H1 (cell line): ENCODE data around the gene GPATCH4. TPM values are rescaled to one million over a fixed set of nuclear protein-coding genes. Genes with fewer than 3 reads are reported as not detected.

Experiments used
- CTCF ChIA-PET: fragments of 300-600 bp; sonication (Branson Sonifier 250); formaldehyde crosslinking; loops from one replicate; lab custom pipeline; 2021; ENCODE audit not compliant: partially characterized antibody; lab: Charles Lee
- POLR2A ChIA-PET: fragments of 300-600 bp; sonication (Branson Sonifier 250); formaldehyde crosslinking; loops from one replicate; lab custom pipeline; 2021; ENCODE audit warnings: inconsistent platforms; ENCODE audit not compliant: partially characterized antibody; lab: Charles Lee
- DNase-seq, 2 experiments: peaks; one replicate each; pipeline versions ENCODE4 v3.0.0 to v3.0.0-alpha.2; 2010 to 2022; ENCODE audit warnings: low spot score in 2 of 2, low read depth in 1 of 2, mixed read lengths in 1 of 2
- FAIRE-seq: peaks from 2 replicates; lab custom pipeline; 2011; peaks lifted over from hg19 to GRCh38; lab: Jason Lieb, UNC
- H2AFZ ChIP-seq: 2 replicates; pipeline ENCODE4 v1.8.1; 2012; ENCODE audit warnings: low read length, inconsistent platforms
- H2AK5ac ChIP-seq: 2 replicates; pipeline ENCODE4 v1.6.1; 2013; ENCODE audit warnings: low read depth, low read length
- H2BK120ac ChIP-seq: replicated peaks from 2 replicates; pipeline ENCODE3; 2013; ENCODE audit warnings: low read depth, low read length, inconsistent platforms
- H2BK12ac ChIP-seq: 2 replicates; pipeline ENCODE4 v1.6.1; 2013; ENCODE audit warnings: low read depth, low read length
- H2BK15ac ChIP-seq: 2 replicates; pipeline ENCODE4 v1.6.1; 2013; ENCODE audit warnings: low read length
- H2BK20ac ChIP-seq: 2 replicates; pipeline ENCODE4 v1.6.1; 2013; ENCODE audit warnings: low read length
- H2BK5ac ChIP-seq: 2 replicates; pipeline ENCODE4 v1.6.1; 2013; ENCODE audit warnings: low read depth, low read length
- H3K14ac ChIP-seq: 2 replicates; pipeline ENCODE4 v1.6.1; 2013; ENCODE audit warnings: inconsistent platforms; ENCODE audit not compliant: insufficient read length
- H3K18ac ChIP-seq: 2 replicates; pipeline ENCODE4 v1.6.1; 2013; ENCODE audit warnings: low read length; ENCODE audit errors: extremely low read depth
- H3K23ac ChIP-seq: 2 replicates; pipeline ENCODE4 v1.6.1; 2013; ENCODE audit warnings: inconsistent platforms; ENCODE audit not compliant: insufficient read length
- H3K23me2 ChIP-seq: 2 replicates; pipeline ENCODE4 v1.6.1; 2013; ENCODE audit warnings: low read depth, low read length
- H3K27ac ChIP-seq: 2 replicates; pipeline ENCODE4 v1.6.1; 2011; ENCODE audit warnings: low read depth, low read length, inconsistent platforms
- H3K27me3 ChIP-seq, 4 experiments: replicated peaks in 1 of 4; 1 replicate in 1 of 4; 2 replicates in 3 of 4; pipeline versions ENCODE4 v1.6.1 to v1.8.1; 2011 to 2013; ENCODE audit warnings: low read length in 3 of 4, mild to moderate bottlenecking in 3 of 4, inconsistent platforms in 2 of 4, mixed read lengths in 2 of 4, moderate library complexity in 1 of 4; ENCODE audit not compliant: control insufficient read depth in 3 of 4, insufficient read depth in 3 of 4; ENCODE audit errors: extremely low read depth in 1 of 4
- H3K36me3 ChIP-seq, 4 experiments: 2 replicates each; pipeline versions ENCODE4 v1.6.1 to v1.8.1; 2011 to 2013; ENCODE audit warnings: mild to moderate bottlenecking in 4 of 4, low read length in 3 of 4, moderate library complexity in 2 of 4, control low read depth in 1 of 4, inconsistent platforms in 1 of 4; ENCODE audit not compliant: insufficient read depth in 4 of 4, control insufficient read depth in 2 of 4
- H3K4ac ChIP-seq: replicated peaks from 2 replicates; pipeline ENCODE3; 2013; ENCODE audit warnings: low read length, low read depth, mixed read lengths, inconsistent platforms; ENCODE audit not compliant: insufficient read length
- H3K4me1 ChIP-seq, 4 experiments: replicated peaks in 1 of 4; 1 replicate in 1 of 4; 2 replicates in 3 of 4; pipeline versions ENCODE4 v1.6.1 to v1.8.1; 2011 to 2013; ENCODE audit warnings: low read length in 3 of 4, inconsistent platforms in 2 of 4, mixed read lengths in 1 of 4; ENCODE audit not compliant: insufficient read depth in 4 of 4, control insufficient read depth in 3 of 4
- H3K4me2 ChIP-seq, 2 experiments: 2 replicates each; pipeline versions ENCODE4 v1.6.1 to v1.8.1; 2011 to 2013; ENCODE audit warnings: low read depth in 2 of 2, low read length in 2 of 2, control low read depth in 1 of 2, inconsistent platforms in 1 of 2, mild to moderate bottlenecking in 1 of 2; ENCODE audit not compliant: insufficient read depth in 1 of 2
- H3K4me3 ChIP-seq, 4 experiments: fragments of 200-600, 300-600 bp in 1 of 4; sonication (generic), shearing (Covaris generic), sonication (Bioruptor Twin) in 1 of 4; 2 replicates each; pipeline versions ENCODE4 v1.5.1 to v1.8.1; 2011 to 2016; ENCODE audit warnings: low read length in 4 of 4, low read depth in 3 of 4, control low read depth in 2 of 4, inconsistent platforms in 2 of 4, mild to moderate bottlenecking in 2 of 4, mixed read lengths in 1 of 4, moderate library complexity in 1 of 4; ENCODE audit not compliant: insufficient read depth in 2 of 4; ENCODE audit errors: extremely low read depth in 1 of 4
- H3K56ac ChIP-seq: replicated peaks from 2 replicates; pipeline ENCODE3; 2013; ENCODE audit warnings: low read depth, mild to moderate bottlenecking, mixed read lengths, low read length, inconsistent platforms; ENCODE audit not compliant: insufficient read length
- H3K79me1 ChIP-seq: 2 replicates; pipeline ENCODE4 v1.6.1; 2013; ENCODE audit warnings: low read depth, low read length, control low read depth
- H3K79me2 ChIP-seq, 2 experiments: 2 replicates each; pipeline versions ENCODE4 v1.6.1 to v1.8.1; 2012 to 2013; ENCODE audit warnings: low read length in 2 of 2, mild to moderate bottlenecking in 2 of 2, inconsistent platforms in 1 of 2; ENCODE audit not compliant: insufficient read depth in 2 of 2, control insufficient read depth in 1 of 2
- H3K9ac ChIP-seq, 4 experiments: replicated peaks in 1 of 4; 1 replicate in 1 of 4; 2 replicates in 3 of 4; pipeline versions ENCODE4 v1.6.1 to v1.8.1; 2011 to 2013; ENCODE audit warnings: low read depth in 3 of 4, low read length in 3 of 4, control low read depth in 2 of 4, mild to moderate bottlenecking in 2 of 4, moderate library complexity in 2 of 4, inconsistent platforms in 1 of 4; ENCODE audit errors: extremely low read depth in 1 of 4
- H3K9me3 ChIP-seq, 2 experiments: 2 replicates each; pipeline versions ENCODE4 v1.6.1 to v1.8.1; 2012 to 2013; ENCODE audit warnings: mild to moderate bottlenecking in 2 of 2, moderate library complexity in 2 of 2, control low read depth in 1 of 2, inconsistent platforms in 1 of 2, low read depth in 1 of 2, low read length in 1 of 2, mixed read lengths in 1 of 2; ENCODE audit not compliant: insufficient read depth in 2 of 2
- H4K20me1 ChIP-seq, 2 experiments: replicated peaks in 1 of 2; 2 replicates each; pipeline versions ENCODE3 to v1.8.1; 2011 to 2013; ENCODE audit warnings: inconsistent platforms in 2 of 2, low read length in 2 of 2, mild to moderate bottlenecking in 1 of 2; ENCODE audit not compliant: insufficient read depth in 2 of 2, control insufficient read depth in 1 of 2
- H4K5ac ChIP-seq: 2 replicates; pipeline ENCODE4 v1.6.1; 2013; ENCODE audit warnings: low read length, low read depth, mixed read lengths, inconsistent platforms; ENCODE audit not compliant: insufficient read length
- H4K8ac ChIP-seq: 2 replicates; pipeline ENCODE4 v1.8.0; 2013; ENCODE audit warnings: mild to moderate bottlenecking, moderate library complexity, low read length, inconsistent platforms; ENCODE audit not compliant: insufficient read depth; ENCODE audit errors: extremely low read depth
- H4K91ac ChIP-seq: replicated peaks from 2 replicates; pipeline ENCODE3; 2013; ENCODE audit warnings: low read length, mixed read lengths, inconsistent platforms; ENCODE audit not compliant: insufficient read length
- CHD2 ChIP-seq: IDR thresholded peaks from 2 replicates; pipeline ENCODE4 v1.6.1; 2012; ENCODE audit warnings: low read length, improper control_type of control experiment
- GABPA ChIP-seq: IDR thresholded peaks from 2 replicates; pipeline ENCODE4 v1.6.1; 2011; ENCODE audit warnings: mild to moderate bottlenecking, low read length, moderate library complexity, borderline replicate concordance; ENCODE audit not compliant: insufficient read depth
- JUND ChIP-seq: IDR thresholded peaks from 2 replicates; pipeline ENCODE4 v1.6.1; 2011; ENCODE audit warnings: mild to moderate bottlenecking, improper control_type of control experiment, low read length
- KDM4A ChIP-seq: IDR thresholded peaks from one replicate; pipeline ENCODE4 v1.7.1; 2012; ENCODE audit warnings: low read depth, mild to moderate bottlenecking, moderate library complexity, low read length, inconsistent platforms; ENCODE audit not compliant: severe bottlenecking
- POLR2A ChIP-seq, 2 experiments: IDR thresholded peaks; 1 replicate in 1 of 2; 2 replicates in 1 of 2; pipeline ENCODE4 v1.6.1; 2011; ENCODE audit warnings: low read depth in 2 of 2, low read length in 2 of 2, mild to moderate bottlenecking in 2 of 2; ENCODE audit errors: control extremely low read depth in 1 of 2
- TCF12 ChIP-seq: IDR thresholded peaks from 2 replicates; pipeline ENCODE4 v1.6.1; 2011; ENCODE audit warnings: low read depth, mild to moderate bottlenecking, low read length
- WGBS, 2 experiments: shearing (Covaris generic) in 1 of 2; methylation state at CpG; one replicate each; pipeline versions ENCODE4 v1.1.6 to v1.1.7; 2013 to 2015; ENCODE audit warnings: low lambda C conversion rate in 2 of 2, mixed read lengths in 2 of 2, inconsistent platforms in 1 of 2, low coverage in 1 of 2, missing lambda C conversion rate in 1 of 2; ENCODE audit not compliant: insufficient replicate concordance in 2 of 2, insufficient coverage in 1 of 2, insufficient read length in 1 of 2; ENCODE audit errors: extremely low coverage in 1 of 2, missing lambda C conversion rate in 1 of 2; 5-methylcytosine and 5-hydroxymethylcytosine counted together
- polyA plus RNA-seq, 7 experiments: library from polyadenylated mRNA; depleted of rRNA in 3 of 7; stranded (reverse) in 5 of 7; unstranded in 2 of 7; fragments of >200 nt in 5 of 7; fragments of 200-250 nt in 2 of 7; gene quantifications; 1 replicate in 5 of 7; 2 replicates in 1 of 7; 4 replicates in 1 of 7; pipeline versions ENCODE4 v1.2.1 to v1.2.3, GENCODE V29; 2011 to 2013; ENCODE audit warnings: missing spikeins in 2 of 7, mixed read lengths in 2 of 7
- total RNA-seq: library from RNA; stranded (reverse); fragmentation: NEBNext Ultra II Directional; extraction: Animal tissue kit (Norgen Biotek cat#: 25700); gene quantifications from 2 replicates; pipeline ENCODE4 v1.2.1, GENCODE V29; 2021

The GPATCH4 gene
- total and polyA plus RNA-seq, 2 of the 8 experiments (the other 6 are each of a cell fraction or from before 2014, with no cell fraction given): 20.5 to 47.9 TPM

DNA sequence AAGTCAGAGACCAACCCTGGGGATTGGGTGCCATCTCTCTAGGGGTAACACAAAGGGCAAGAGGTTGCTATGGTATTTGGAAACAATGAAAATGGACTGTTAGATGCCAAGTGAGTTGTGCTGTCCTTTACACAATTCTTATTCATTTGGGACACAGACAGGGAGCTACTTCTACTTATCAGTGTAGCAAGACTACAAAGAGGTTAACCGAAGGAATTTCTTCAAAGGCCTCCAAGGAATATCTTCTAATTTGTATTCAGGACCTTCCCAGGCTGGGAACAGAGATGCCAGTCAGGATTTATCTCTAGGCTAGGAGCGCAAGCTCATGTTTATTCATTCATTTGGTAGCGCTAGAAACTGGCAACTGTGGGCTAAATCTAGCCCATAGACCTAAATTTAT lies 7.1 kb downstream of the GPATCH4 start:
- H2BK15ac ChIP-seq: no peak overlapping the region
- H3K27me3 ChIP-seq: no peaks in the 10 kb centered on the region
- no peak for FAIRE-seq
- H4K5ac ChIP-seq: no peak overlapping the region
- H3K27ac ChIP-seq: no peak overlapping the region
- H3K79me1 ChIP-seq: peaks cover 2% of the 10 kb centered on the region; the same call in 1 of the 2 replicates
- H3K36me3 ChIP-seq: peaks cover 19 to 57% (median 43%) of the 10 kb centered on the region in 4 experiments
- H4K91ac ChIP-seq: no peak overlapping the region
- H3K4me2 ChIP-seq: no peak overlapping the region
- H4K20me1 ChIP-seq: peaks cover 0 to 6% of the 10 kb centered on the region in 2 experiments
- peaks cover 10% of the 10 kb centered on the region for H3K23me2 ChIP-seq
- H3K79me2 ChIP-seq: no peaks in the 10 kb centered on the region
- no peak overlapping the region for H3K14ac ChIP-seq
- POLR2A ChIA-PET: interaction anchor here (0.7 to 5.1 kb wide), 10 partner anchors 8 to 105 kb away, joined by 3 to 66 read pairs (median 4); partner anchors contain the start of genes GPATCH4, MEF2D, NES and TTC24
- no peak overlapping the region for H2BK12ac ChIP-seq
- no peak overlapping the region for H2BK120ac ChIP-seq
- TF ChIP-seq GABPA (no peak), KDM4A (no peak), POLR2A (IDR thresholded peaks at IDR 0.05; ENCODE audit: control extremely low read depth in 1 of 2, low read depth in 2 of 2, low read length in 2 of 2) (0 out of 3 replicates have a peak, but pooled peaks of 1 of the 2 experiments have one; percentile 21), TCF12 (no peak), JUND (no peak), CHD2 (no peak)
- TF ChIP-seq, all 59 proteins: peak for 1
- no peak for DNase-seq
- Histone ChIP-seq H3K9ac (no peak overlapping the region), H2AFZ (no peak overlapping the region), H2BK5ac (no peak overlapping the region), H3K9me3 (no peaks in the 10 kb centered on the region), H3K4me1 (peaks cover 0 to 10% (median 2%) of the 10 kb centered on the region in 4 experiments; a peak in 4 of 7 replicates), H3K56ac (no peak overlapping the region), H2BK20ac (no peak overlapping the region), H2AK5ac (no peak overlapping the region), H4K8ac (no peak overlapping the region), H3K18ac (no peak overlapping the region), H3K4ac (no peak overlapping the region), H3K4me3 (no peak overlapping the region), H3K23ac (no peak overlapping the region)
- CTCF ChIA-PET: interaction anchor here (0.6 to 5.3 kb wide), 14 partner anchors 9 to 208 kb away, joined by 3 to 45 read pairs (median 4); partner anchors contain the start of genes GPATCH4 and HAPLN2
- 91% methylated on average over 3 of the region's 3 CpGs; no CpG with 5 or more reads in 1 of the 2 experiments for WGBS, 2 experiments
